Astrocyte (in vitro differentiated cells and primary cell): Measurements from ENCODE around the gene F13B. TPM values are rescaled to one million over a fixed set of nuclear protein-coding genes. Genes with fewer than 3 reads are reported as not detected.

Source experiments
- DNase-seq: peaks from one replicate; pipeline ENCODE4 v3.0.0-alpha.2; 2010; ENCODE audit warnings: low read depth
- FAIRE-seq: peaks from 2 replicates; lab custom pipeline; 2011; peaks lifted over from hg19 to GRCh38; lab: Jason Lieb, UNC
- H2AFZ ChIP-seq: 2 replicates; pipeline ENCODE4 v1.6.0; 2012; ENCODE audit warnings: low read depth, low read length, inconsistent platforms
- H3K27ac ChIP-seq: 2 replicates; pipeline ENCODE4 v1.5.1; 2011; ENCODE audit warnings: low read depth, low read length, inconsistent platforms
- H3K27me3 ChIP-seq: 2 replicates; pipeline ENCODE4 v1.6.0; 2011; ENCODE audit warnings: low read length, inconsistent platforms; ENCODE audit not compliant: insufficient read depth
- H3K36me3 ChIP-seq: 2 replicates; pipeline ENCODE4 v1.5.1; 2011; ENCODE audit warnings: low read length, inconsistent platforms; ENCODE audit not compliant: insufficient read depth
- H3K4me1 ChIP-seq: 2 replicates; pipeline ENCODE4 v1.5.1; 2011; ENCODE audit warnings: low read length, inconsistent platforms; ENCODE audit not compliant: insufficient read depth
- H3K4me2 ChIP-seq: 2 replicates; pipeline ENCODE4 v1.6.0; 2012; ENCODE audit warnings: low read length, inconsistent platforms
- H3K4me3 ChIP-seq: 2 replicates; pipeline ENCODE4 v1.5.1; 2011; ENCODE audit warnings: low read depth, mild to moderate bottlenecking, low read length, inconsistent platforms; ENCODE audit not compliant: insufficient read depth
- H3K79me2 ChIP-seq: 2 replicates; pipeline ENCODE4 v1.6.0; 2012; ENCODE audit warnings: mild to moderate bottlenecking, low read length, inconsistent platforms; ENCODE audit not compliant: insufficient read depth
- H3K9ac ChIP-seq: 2 replicates; pipeline ENCODE4 v1.6.0; 2012; ENCODE audit warnings: mild to moderate bottlenecking, low read length, inconsistent platforms
- H3K9me3 ChIP-seq: 2 replicates; pipeline ENCODE4 v1.5.1; 2012; ENCODE audit warnings: low read depth, mild to moderate bottlenecking, low read length, inconsistent platforms; ENCODE audit not compliant: insufficient read depth
- H4K20me1 ChIP-seq: 2 replicates; pipeline ENCODE4 v1.6.0; 2012; ENCODE audit warnings: low read length, inconsistent platforms; ENCODE audit not compliant: insufficient read depth
- H3K27ac Mint-ChIP-seq: one replicate; pipeline ENCODE4 v1.8.0; 2021; ENCODE audit warnings: mild to moderate bottlenecking, mixed read lengths; ENCODE audit not compliant: unreplicated experiment
- H3K27me3 Mint-ChIP-seq: one replicate; pipeline ENCODE4 v1.8.0; 2021; ENCODE audit warnings: low read depth, mixed read lengths; ENCODE audit not compliant: unreplicated experiment
- H3K36me3 Mint-ChIP-seq: one replicate; pipeline ENCODE4 v1.8.0; 2021; ENCODE audit warnings: low read depth, mixed read lengths; ENCODE audit not compliant: unreplicated experiment
- H3K4me1 Mint-ChIP-seq: one replicate; pipeline ENCODE4 v1.8.0; 2021; ENCODE audit warnings: low read depth, mixed read lengths; ENCODE audit not compliant: unreplicated experiment
- H3K4me3 Mint-ChIP-seq: one replicate; pipeline ENCODE4 v1.8.0; 2021; ENCODE audit warnings: mild to moderate bottlenecking, moderate library complexity, mixed read lengths; ENCODE audit not compliant: unreplicated experiment
- H3K9me3 Mint-ChIP-seq: one replicate; pipeline ENCODE4 v1.8.0; 2021; ENCODE audit warnings: mild to moderate bottlenecking, mixed read lengths; ENCODE audit not compliant: unreplicated experiment
- CTCF ChIP-seq: IDR thresholded peaks from 2 replicates; pipeline ENCODE4 v1.5.1; 2011; ENCODE audit warnings: low read depth, mild to moderate bottlenecking, inconsistent platforms, low read length, moderate library complexity; ENCODE audit not compliant: insufficient read depth
- EZH2 ChIP-seq: IDR thresholded peaks from 2 replicates; pipeline ENCODE4 v1.6.1; 2012; ENCODE audit warnings: mild to moderate bottlenecking, low read length, inconsistent platforms; ENCODE audit not compliant: insufficient read depth
- total RNA-seq: library from RNA; stranded (reverse); gene quantifications from 2 replicates; pipeline ENCODE4 v1.2.1, GENCODE V29; 2021

F13B gene
- total RNA-seq, 1 donor from 2014 or later, result not detected

DNA sequence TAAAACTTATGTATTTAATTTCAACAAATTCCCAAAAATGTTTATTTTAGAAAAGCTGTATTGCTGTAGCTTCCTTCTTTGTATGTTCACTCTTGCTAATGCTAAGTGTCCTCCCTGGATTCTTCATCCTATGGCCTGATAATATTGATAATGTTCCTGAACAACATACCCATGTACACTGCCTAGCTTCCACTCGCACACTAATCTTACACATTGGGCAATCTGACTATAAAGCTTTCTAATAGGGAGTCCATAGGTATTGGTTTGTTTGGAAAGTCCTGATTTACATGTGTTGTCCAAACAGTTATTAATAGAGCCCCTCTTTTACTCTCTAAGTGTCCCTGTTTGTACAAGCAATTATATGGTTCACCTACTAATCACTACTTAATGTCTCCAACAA, 783 bp downstream of the F13B start:
- no peaks in the 10 kb centered on the region for H3K4me1 ChIP-seq
- no peaks in the 10 kb centered on the region for H3K36me3 ChIP-seq
- DNase-seq, result no peak
- Mint-ChIP-seq H3K4me3 (no peak overlapping the region), H3K9me3 (peaks cover 5% of the 10 kb centered on the region), H3K27ac (no peak overlapping the region), H3K36me3 (peaks cover 4% of the 10 kb centered on the region), H3K4me1 (peaks cover 3% of the 10 kb centered on the region), H3K27me3 (no peaks in the 10 kb centered on the region)
- H4K20me1 ChIP-seq, result no peaks in the 10 kb centered on the region
- no peak overlapping the region for H3K4me2 ChIP-seq
- H3K27me3 ChIP-seq, result no peaks in the 10 kb centered on the region
- no peak overlapping the region for H3K9ac ChIP-seq
- H3K79me2 ChIP-seq, result no peaks in the 10 kb centered on the region
- no peak for FAIRE-seq
- H3K4me3 ChIP-seq, result no peak overlapping the region
- no peak for TF ChIP-seq CTCF
- no peaks in the 10 kb centered on the region for H3K9me3 ChIP-seq
- no peak overlapping the region for H3K27ac ChIP-seq
- no peak overlapping the region for H2AFZ ChIP-seq

DNA sequence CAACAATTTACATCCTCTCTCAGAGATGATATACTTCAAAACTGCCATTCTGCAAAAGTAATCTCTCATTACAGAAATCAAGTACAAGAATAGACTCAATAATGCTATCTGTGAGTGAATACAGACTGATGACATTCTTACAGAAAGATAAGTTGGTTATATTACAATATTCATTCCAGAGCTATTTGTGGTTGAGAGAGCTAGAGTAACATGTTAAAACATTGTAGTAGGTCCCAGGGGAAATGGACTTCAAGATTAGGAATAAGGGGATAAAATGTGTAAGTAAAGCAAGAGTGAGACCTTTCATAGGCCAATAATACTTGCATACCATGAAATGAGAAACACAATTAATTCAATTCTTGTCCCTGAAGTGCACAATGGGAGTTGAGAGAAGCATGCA, 1.5 kb downstream of the F13B start:
- Histone ChIP-seq H3K9ac (no peak overlapping the region), H3K36me3 (no peaks in the 10 kb centered on the region), H3K4me3 (no peak overlapping the region), H3K4me1 (no peaks in the 10 kb centered on the region), H3K27me3 (no peaks in the 10 kb centered on the region), H3K27ac (no peak overlapping the region), H3K79me2 (no peaks in the 10 kb centered on the region), H4K20me1 (no peaks in the 10 kb centered on the region), H3K9me3 (no peaks in the 10 kb centered on the region), H3K4me2 (no peak overlapping the region), H2AFZ (no peak overlapping the region)
- Mint-ChIP-seq H3K4me3 (no peak overlapping the region), H3K27me3 (no peaks in the 10 kb centered on the region), H3K27ac (no peak overlapping the region), H3K4me1 (peaks cover 3% of the 10 kb centered on the region), H3K36me3 (peaks cover 4% of the 10 kb centered on the region), H3K9me3 (peaks cover 5% of the 10 kb centered on the region)
- no peak for FAIRE-seq
- peak; percentile 57 for DNase-seq
- TF ChIP-seq CTCF, result no peak
- no peak for TF ChIP-seq EZH2

GRCh38 chr1:197063212-197063611, 3.8 kb downstream of the F13B start:
- H3K4me1 ChIP-seq, result no peaks in the 10 kb centered on the region
- no peaks in the 10 kb centered on the region for H3K9me3 Mint-ChIP-seq
- H3K4me3 Mint-ChIP-seq, result no peak overlapping the region
- H3K79me2 ChIP-seq, result no peaks in the 10 kb centered on the region
- DNase-seq (no peak), FAIRE-seq (no peak)
- no peak overlapping the region for H3K27ac ChIP-seq
- H3K36me3 Mint-ChIP-seq, result no peaks in the 10 kb centered on the region
- H3K4me3 ChIP-seq, result no peak overlapping the region
- H3K36me3 ChIP-seq, result no peaks in the 10 kb centered on the region
- H4K20me1 ChIP-seq, result no peaks in the 10 kb centered on the region
- no peak overlapping the region for H3K27ac Mint-ChIP-seq
- H3K9me3 ChIP-seq, result no peaks in the 10 kb centered on the region
- H3K27me3 Mint-ChIP-seq, result no peaks in the 10 kb centered on the region
- H3K9ac ChIP-seq, result no peak overlapping the region
- H3K4me1 Mint-ChIP-seq, result peaks cover 3% of the 10 kb centered on the region
- H3K4me2 ChIP-seq, result no peak overlapping the region
- no peak overlapping the region for H2AFZ ChIP-seq
- TF ChIP-seq CTCF, result no peak
- no peak for TF ChIP-seq EZH2
- no peaks in the 10 kb centered on the region for H3K27me3 ChIP-seq
